A549 (cell line): ENCODE results near the gene SLC38A2. TPM values are rescaled to one million over a fixed set of nuclear protein-coding genes. Genes with fewer than 3 reads are reported as not detected.

Experiments used
- ATAC-seq, 2 experiments: fragments of 200-7000 bp in 1 of 2; fragments of >200 bp in 1 of 2; cut with Nextera tagmentation in 1 of 2; cut with Tn5 transposase in 1 of 2; 3 replicates each; pipeline versions ENCODE4 v1.8.0 to v1.9.1; 2018 to 2020; ENCODE audit warnings: mild to moderate bottlenecking in 1 of 2, moderate library complexity in 1 of 2
- CTCF ChIA-PET: fragments of 300-600 bp; sonication (Branson Sonifier 250); formaldehyde crosslinking; extraction: SDS; loops from one replicate; lab custom pipeline; 2021; ENCODE audit warnings: antibody characterized with exemption, inconsistent platforms; lab: Yijun Ruan, JAX
- POLR2A ChIA-PET: fragments of 350-600 bp; formaldehyde crosslinking; extraction: SDS; loops from one replicate; lab custom pipeline; 2021; ENCODE audit warnings: antibody characterized with exemption, inconsistent platforms; lab: Yijun Ruan, JAX
- DNase-seq, 2 experiments: peaks; one replicate each; pipeline versions ENCODE4 v3.0.0 to v3.0.0-alpha.2; 2011 to 2016; ENCODE audit warnings: low read depth in 1 of 2, low spot score in 1 of 2
- FAIRE-seq: peaks from 2 replicates; lab custom pipeline; 2011; peaks lifted over from hg19 to GRCh38; lab: Jason Lieb, UNC
- H3K27ac ChIP-seq, 2 experiments: fragments of >200 bp; sonication (Bioruptor Twin); formaldehyde crosslinking; 3 replicates each; pipeline ENCODE4 v1.5.1; 2016 to 2017
- H3K4me1 ChIP-seq: fragments of >200 bp; sonication (Bioruptor Twin); formaldehyde crosslinking; 3 replicates; pipeline ENCODE4 v1.6.1; 2016
- H3K4me2 ChIP-seq: fragments of >200 bp; sonication (Bioruptor Twin); formaldehyde crosslinking; 3 replicates; pipeline ENCODE4 v1.6.1; 2016
- H3K4me3 ChIP-seq: fragments of >200 bp; sonication (Bioruptor Twin); formaldehyde crosslinking; 3 replicates; pipeline ENCODE4 v1.5.1; 2016
- H3K9me3 ChIP-seq: fragments of >200 bp; sonication (Bioruptor Twin); formaldehyde crosslinking; 3 replicates; pipeline ENCODE4 v1.6.1; 2016
- CBX2 ChIP-seq: fragments of 200-600 bp; sonication (generic); IDR thresholded peaks from 2 replicates; pipeline ENCODE4 v1.6.1; 2016; ENCODE audit warnings: low read depth, mild to moderate bottlenecking, borderline replicate concordance
- EHF ChIP-seq: fragments of 250-450 bp; sonication (Bioruptor Pico); IDR thresholded peaks from 2 replicates; pipeline ENCODE4 v1.5.0; 2020; ENCODE audit warnings: mild to moderate bottlenecking
- GATA3 ChIP-seq: IDR thresholded peaks from 2 replicates; pipeline ENCODE4 v1.6.1; 2012; ENCODE audit warnings: borderline replicate concordance
- HDAC2 ChIP-seq: fragments of 200-600 bp; sonication (generic); IDR thresholded peaks from 2 replicates; pipeline ENCODE4 v1.6.1; 2016
- HOXB5 ChIP-seq: fragments of 250-450 bp; sonication (Bioruptor Pico); IDR thresholded peaks from 2 replicates; pipeline ENCODE4 v1.5.0; 2020; ENCODE audit warnings: mild to moderate bottlenecking, moderate library complexity
- KDM5A ChIP-seq: fragments of 200-600 bp; sonication (generic); IDR thresholded peaks from 2 replicates; pipeline ENCODE4 v1.6.1; 2016; ENCODE audit warnings: antibody characterized with exemption, mild to moderate bottlenecking
- NPAS2 ChIP-seq: fragments of 250-450 bp; sonication (Bioruptor Pico); IDR thresholded peaks from 2 replicates; pipeline ENCODE4 v1.8.0; 2022; ENCODE audit warnings: mild to moderate bottlenecking, moderate library complexity, borderline replicate concordance
- POLR2AphosphoS2 ChIP-seq: conservative IDR thresholded peaks from 2 replicates; pipeline ENCODE4 v1.6.1; 2012; ENCODE audit warnings: low read length, improper control_type of control experiment, inconsistent platforms
- RARB ChIP-seq: fragments of 250-450 bp; sonication (Bioruptor Pico); IDR thresholded peaks from 2 replicates; pipeline ENCODE4 v1.8.0; 2021; ENCODE audit warnings: mild to moderate bottlenecking, moderate library complexity
- RNF2 ChIP-seq: fragments of 200-600 bp; sonication (generic); IDR thresholded peaks from 2 replicates; pipeline ENCODE4 v1.6.1; 2016; ENCODE audit warnings: low read depth, mild to moderate bottlenecking, antibody characterized with exemption, moderate library complexity, borderline replicate concordance
- SMC3 ChIP-seq: fragments of >200 bp; sonication (Bioruptor Twin); formaldehyde crosslinking; IDR thresholded peaks from 3 replicates; pipeline ENCODE4 v1.6.1; 2018; ENCODE audit warnings: inconsistent platforms
- SREBF2 ChIP-seq: fragments of 450-650 bp; IDR thresholded peaks from 2 replicates; pipeline ENCODE4 v1.6.1; 2014; ENCODE audit warnings: mild to moderate bottlenecking, moderate library complexity
- TP53 ChIP-seq: fragments of 250-450 bp; sonication (Bioruptor Pico); IDR thresholded peaks from 2 replicates; pipeline ENCODE4 v1.5.0; 2021; ENCODE audit warnings: mild to moderate bottlenecking, moderate library complexity
- ZFP36 ChIP-seq: fragments of 450-650 bp; IDR thresholded peaks from 2 replicates; pipeline ENCODE4 v1.6.1; 2014; ENCODE audit warnings: borderline replicate concordance; ENCODE audit not compliant: partially characterized antibody
- ZNF302 ChIP-seq: fragments of 250-450 bp; sonication (Bioruptor Pico); IDR thresholded peaks from 2 replicates; pipeline ENCODE4 v1.9.0; 2021; ENCODE audit warnings: inconsistent platforms, mild to moderate bottlenecking, moderate library complexity
- WGBS: methylation state at CpG from one replicate; pipeline ENCODE4 v1.1.6; 2017; ENCODE audit errors: missing lambda C conversion rate; 5-methylcytosine and 5-hydroxymethylcytosine counted together
- polyA plus RNA-seq, 4 experiments: library from polyadenylated mRNA; depleted of rRNA in 3 of 4; stranded (reverse); fragments of >200 nt; fragmentation: RNase III in 1 of 4; extraction: RNeasy Plus Mini Kit Qiagen cat#74134 plus additional on column Dnase treatment in 1 of 4; gene quantifications; 2 replicates in 3 of 4; 3 replicates in 1 of 4; pipeline ENCODE4 v1.2.3, GENCODE V29; 2011 to 2017
- TF ChIP-seq, protein P1 (sequence below): fragments of 250-450 bp; sonication (Bioruptor Pico); IDR thresholded peaks from 2 replicates; pipeline ENCODE4 v1.5.0; 2021; ENCODE audit warnings: mild to moderate bottlenecking, moderate library complexity, borderline replicate concordance
- TF ChIP-seq, protein P2 (sequence below): fragments of >200 bp; sonication (Bioruptor Twin); formaldehyde crosslinking; IDR thresholded peaks from 3 replicates; pipeline ENCODE4 v1.5.1; 2016
- TF ChIP-seq, protein P3 (sequence below): IDR thresholded peaks from 2 replicates; pipeline ENCODE4 v1.6.1; 2012; ENCODE audit warnings: low read depth, borderline replicate concordance
- TF ChIP-seq, protein P4 (sequence below): fragments of 450-650 bp; IDR thresholded peaks from 2 replicates; pipeline ENCODE4 v1.6.1; 2014; ENCODE audit warnings: antibody characterized with exemption
- TF ChIP-seq, protein P5 (sequence below): fragments of 250-450 bp; sonication (Bioruptor Pico); IDR thresholded peaks from 2 replicates; pipeline ENCODE4 v1.5.0; 2020; ENCODE audit warnings: low read depth, mild to moderate bottlenecking, moderate library complexity

Gene SLC38A2
- polyA plus RNA-seq, 2 of the 4 experiments (the other 2 are of a cell fraction) = 187 to 519 TPM

DNA sequence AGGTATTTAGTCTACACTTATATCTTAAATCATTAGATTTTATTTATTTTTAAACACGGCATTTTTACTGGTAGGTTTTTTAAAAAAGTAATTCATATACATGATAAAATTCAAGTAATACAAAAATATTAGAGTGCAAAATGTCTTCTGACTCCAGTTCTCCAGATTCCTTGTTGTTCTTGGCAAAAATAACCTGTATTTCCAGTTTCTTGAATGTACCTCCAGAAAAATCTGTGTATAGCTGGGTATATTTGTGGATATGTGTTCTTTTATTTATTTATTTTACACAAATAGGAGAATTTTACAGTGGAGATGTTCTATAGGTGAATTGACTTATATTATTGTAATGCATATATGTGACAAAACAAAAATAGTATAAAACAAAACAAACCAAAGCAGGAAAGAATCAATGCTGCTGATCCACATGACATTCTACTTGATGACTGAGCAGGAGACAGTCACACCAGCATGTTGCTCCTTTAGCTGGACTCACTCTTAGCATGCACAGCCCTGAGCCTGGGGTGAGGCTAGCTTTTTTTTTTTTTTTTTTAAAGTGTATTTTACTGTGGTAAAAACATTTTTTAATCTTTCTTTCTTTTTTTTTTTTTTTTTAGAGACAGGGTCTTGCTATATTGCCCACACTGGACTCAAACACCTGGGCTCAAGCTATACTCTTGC lies 42.2 kb upstream of the SLC38A2 start:
- no peak overlapping the region for H3K4me2 ChIP-seq
- 90% methylated on average over 1 of the region's 1 CpG for WGBS
- no peak for FAIRE-seq
- no peaks in the 10 kb centered on the region for H3K9me3 ChIP-seq
- no peak overlapping the region for H3K27ac ChIP-seq
- H3K4me3 ChIP-seq = no peak overlapping the region
- no peaks in the 10 kb centered on the region for H3K4me1 ChIP-seq
- ATAC-seq = no peak
- CTCF ChIA-PET = interaction anchor here (2.3 kb wide), 1 partner anchor 263 kb away, joined by 5 read pairs; no protein-coding TSS in a partner anchor
- no peak for DNase-seq
- TF ChIP-seq, protein P1, sequence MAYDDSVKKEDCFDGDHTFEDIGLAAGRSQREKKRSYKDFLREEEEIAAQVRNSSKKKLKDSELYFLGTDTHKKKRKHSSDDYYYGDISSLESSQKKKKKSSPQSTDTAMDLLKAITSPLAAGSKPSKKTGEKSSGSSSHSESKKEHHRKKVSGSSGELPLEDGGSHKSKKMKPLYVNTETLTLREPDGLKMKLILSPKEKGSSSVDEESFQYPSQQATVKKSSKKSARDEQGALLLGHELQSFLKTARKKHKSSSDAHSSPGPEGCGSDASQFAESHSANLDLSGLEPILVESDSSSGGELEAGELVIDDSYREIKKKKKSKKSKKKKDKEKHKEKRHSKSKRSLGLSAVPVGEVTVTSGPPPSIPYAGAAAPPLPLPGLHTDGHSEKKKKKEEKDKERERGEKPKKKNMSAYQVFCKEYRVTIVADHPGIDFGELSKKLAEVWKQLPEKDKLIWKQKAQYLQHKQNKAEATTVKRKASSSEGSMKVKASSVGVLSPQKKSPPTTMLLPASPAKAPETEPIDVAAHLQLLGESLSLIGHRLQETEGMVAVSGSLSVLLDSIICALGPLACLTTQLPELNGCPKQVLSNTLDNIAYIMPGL (CRISPR knock-in tag) = no peak
- no peak for TF ChIP-seq HOXB5 (CRISPR knock-in tag)
- no peak for TF ChIP-seq SREBF2
- TF ChIP-seq KDM5A = no peak
- TF ChIP-seq, protein P2, sequence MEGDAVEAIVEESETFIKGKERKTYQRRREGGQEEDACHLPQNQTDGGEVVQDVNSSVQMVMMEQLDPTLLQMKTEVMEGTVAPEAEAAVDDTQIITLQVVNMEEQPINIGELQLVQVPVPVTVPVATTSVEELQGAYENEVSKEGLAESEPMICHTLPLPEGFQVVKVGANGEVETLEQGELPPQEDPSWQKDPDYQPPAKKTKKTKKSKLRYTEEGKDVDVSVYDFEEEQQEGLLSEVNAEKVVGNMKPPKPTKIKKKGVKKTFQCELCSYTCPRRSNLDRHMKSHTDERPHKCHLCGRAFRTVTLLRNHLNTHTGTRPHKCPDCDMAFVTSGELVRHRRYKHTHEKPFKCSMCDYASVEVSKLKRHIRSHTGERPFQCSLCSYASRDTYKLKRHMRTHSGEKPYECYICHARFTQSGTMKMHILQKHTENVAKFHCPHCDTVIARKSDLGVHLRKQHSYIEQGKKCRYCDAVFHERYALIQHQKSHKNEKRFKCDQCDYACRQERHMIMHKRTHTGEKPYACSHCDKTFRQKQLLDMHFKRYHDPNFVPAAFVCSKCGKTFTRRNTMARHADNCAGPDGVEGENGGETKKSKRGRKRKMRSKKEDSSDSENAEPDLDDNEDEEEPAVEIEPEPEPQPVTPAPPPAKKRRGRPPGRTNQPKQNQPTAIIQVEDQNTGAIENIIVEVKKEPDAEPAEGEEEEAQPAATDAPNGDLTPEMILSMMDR = no peak
- no peak for TF ChIP-seq TP53 (CRISPR knock-in tag)
- no peak for TF ChIP-seq HDAC2
- TF ChIP-seq CBX2 = no peak
- TF ChIP-seq, protein P3, sequence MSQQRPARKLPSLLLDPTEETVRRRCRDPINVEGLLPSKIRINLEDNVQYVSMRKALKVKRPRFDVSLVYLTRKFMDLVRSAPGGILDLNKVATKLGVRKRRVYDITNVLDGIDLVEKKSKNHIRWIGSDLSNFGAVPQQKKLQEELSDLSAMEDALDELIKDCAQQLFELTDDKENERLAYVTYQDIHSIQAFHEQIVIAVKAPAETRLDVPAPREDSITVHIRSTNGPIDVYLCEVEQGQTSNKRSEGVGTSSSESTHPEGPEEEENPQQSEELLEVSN = no peak
- TF ChIP-seq, protein P4, sequence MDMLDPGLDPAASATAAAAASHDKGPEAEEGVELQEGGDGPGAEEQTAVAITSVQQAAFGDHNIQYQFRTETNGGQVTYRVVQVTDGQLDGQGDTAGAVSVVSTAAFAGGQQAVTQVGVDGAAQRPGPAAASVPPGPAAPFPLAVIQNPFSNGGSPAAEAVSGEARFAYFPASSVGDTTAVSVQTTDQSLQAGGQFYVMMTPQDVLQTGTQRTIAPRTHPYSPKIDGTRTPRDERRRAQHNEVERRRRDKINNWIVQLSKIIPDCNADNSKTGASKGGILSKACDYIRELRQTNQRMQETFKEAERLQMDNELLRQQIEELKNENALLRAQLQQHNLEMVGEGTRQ = no peak
- TF ChIP-seq RARB (CRISPR knock-in tag) = no peak
- no peak for TF ChIP-seq RNF2
- TF ChIP-seq ZNF302 = no peak
- TF ChIP-seq, protein P5, sequence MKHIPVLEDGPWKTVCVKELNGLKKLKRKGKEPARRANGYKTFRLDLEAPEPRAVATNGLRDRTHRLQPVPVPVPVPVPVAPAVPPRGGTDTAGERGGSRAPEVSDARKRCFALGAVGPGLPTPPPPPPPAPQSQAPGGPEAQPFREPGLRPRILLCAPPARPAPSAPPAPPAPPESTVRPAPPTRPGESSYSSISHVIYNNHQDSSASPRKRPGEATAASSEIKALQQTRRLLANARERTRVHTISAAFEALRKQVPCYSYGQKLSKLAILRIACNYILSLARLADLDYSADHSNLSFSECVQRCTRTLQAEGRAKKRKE (CRISPR knock-in tag) = no peak
- no peak for TF ChIP-seq GATA3
- TF ChIP-seq POLR2AphosphoS2 = no peak
- no peak for TF ChIP-seq NPAS2 (CRISPR knock-in tag)
- no peak for TF ChIP-seq ZFP36
- TF ChIP-seq, all 56 proteins: peak for 0
- POLR2A ChIA-PET = no interaction called here

DNA sequence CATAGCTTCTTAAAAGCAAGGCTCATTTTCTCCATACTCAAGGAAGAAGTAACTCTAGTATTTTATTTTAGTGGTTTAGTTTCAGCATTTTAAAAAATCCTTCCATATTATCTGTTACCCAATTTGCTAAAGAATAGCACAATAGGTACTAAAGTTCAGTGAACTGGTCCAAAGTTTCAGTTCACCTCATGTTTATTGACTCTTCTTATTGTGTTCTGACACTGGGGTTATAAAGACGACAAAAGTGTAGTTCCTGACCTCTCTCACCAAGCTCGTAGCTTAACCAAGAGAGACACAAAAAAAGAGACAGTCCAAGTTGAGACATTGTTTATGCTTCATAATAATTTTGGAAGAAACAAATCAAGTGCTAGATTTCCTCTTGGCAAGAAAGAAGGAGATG lies 40.8 kb upstream of the SLC38A2 start:
- Histone ChIP-seq H3K27ac (no peak overlapping the region), H3K4me1 (no peaks in the 10 kb centered on the region), H3K4me3 (no peak overlapping the region), H3K4me2 (no peak overlapping the region), H3K9me3 (no peaks in the 10 kb centered on the region)
- WGBS = 68% methylated on average over 2 of the region's 2 CpGs
- no peak for FAIRE-seq
- CTCF ChIA-PET = interaction anchor here (0.9 kb wide), 1 partner anchor 289 kb away, joined by 3 read pairs; no protein-coding TSS in a partner anchor
- no peak for DNase-seq
- POLR2A ChIA-PET = no interaction called here
- no peak for ATAC-seq
- no peak for TF ChIP-seq SMC3
- TF ChIP-seq, protein P5 (CRISPR knock-in tag) = no peak
- TF ChIP-seq HDAC2 = no peak
- no peak for TF ChIP-seq EHF (CRISPR knock-in tag)
